SK-N-SH treated with all-trans-retinoic acid at 6 μM for 48 hours (cell line): ENCODE results near the gene HOXD8.

Experiments used
- ATAC-seq: fragments of 200-7000 bp; cut with Tn5 transposase; 3 replicates; pipeline ENCODE4 v1.9.1; 2020; ENCODE audit warnings: mild to moderate bottlenecking, moderate library complexity
- ARNTL ChIP-seq: fragments of 450-650 bp; formaldehyde crosslinking; IDR thresholded peaks from 2 replicates; pipeline ENCODE4 v1.5.0; 2020; ENCODE audit warnings: low read depth, mild to moderate bottlenecking, moderate library complexity, borderline replicate concordance
- BACH2 ChIP-seq: fragments of 250-450 bp; sonication (Bioruptor Pico); IDR thresholded peaks from 2 replicates; pipeline ENCODE4 v1.9.0; 2021; ENCODE audit warnings: mild to moderate bottlenecking, borderline replicate concordance
- CREB5 ChIP-seq: fragments of 250-450 bp; sonication (Bioruptor Pico); IDR thresholded peaks from 2 replicates; pipeline ENCODE4 v1.5.1; 2020; ENCODE audit warnings: low read depth, mild to moderate bottlenecking, moderate library complexity
- CSDC2 ChIP-seq: fragments of 250-450 bp; sonication (Bioruptor Pico); IDR thresholded peaks from 2 replicates; pipeline ENCODE4 v1.5.0; 2020; ENCODE audit warnings: mild to moderate bottlenecking, moderate library complexity
- ESRRG ChIP-seq: fragments of 250-450 bp; sonication (Bioruptor Pico); IDR thresholded peaks from 2 replicates; pipeline ENCODE4 v1.6.1; 2021; ENCODE audit warnings: mild to moderate bottlenecking
- OSR1 ChIP-seq: fragments of 250-450 bp; sonication (Bioruptor Pico); IDR thresholded peaks from 2 replicates; pipeline ENCODE4 v1.8.0; 2022; ENCODE audit warnings: moderate library complexity, mild to moderate bottlenecking, inconsistent platforms
- PPARA ChIP-seq: fragments of 250-450 bp; sonication (Bioruptor Pico); IDR thresholded peaks from 2 replicates; pipeline ENCODE4 v1.5.0; 2020; ENCODE audit warnings: mild to moderate bottlenecking, borderline replicate concordance
- SNAI2 ChIP-seq: fragments of 250-450 bp; sonication (Bioruptor Pico); IDR thresholded peaks from 2 replicates; pipeline ENCODE4 v1.5.0; 2020; ENCODE audit warnings: mild to moderate bottlenecking, moderate library complexity
- TCF4 ChIP-seq: fragments of 250-450 bp; sonication (Bioruptor Pico); IDR thresholded peaks from 2 replicates; pipeline ENCODE4 v1.8.0; 2021; ENCODE audit warnings: mild to moderate bottlenecking, moderate library complexity, borderline replicate concordance
- TOX ChIP-seq: fragments of 250-450 bp; sonication (Bioruptor Pico); IDR thresholded peaks from 2 replicates; pipeline ENCODE4 v1.8.0; 2021; ENCODE audit warnings: mild to moderate bottlenecking, moderate library complexity, borderline replicate concordance
- TSHZ2 ChIP-seq: fragments of 250-450 bp; sonication (Bioruptor Pico); IDR thresholded peaks from 2 replicates; pipeline ENCODE4 v1.5.0; 2020; ENCODE audit warnings: mild to moderate bottlenecking, moderate library complexity
- ZC3H10 ChIP-seq: fragments of 250-450 bp; sonication (Bioruptor Pico); IDR thresholded peaks from 2 replicates; pipeline ENCODE4 v1.5.1; 2021; ENCODE audit warnings: mild to moderate bottlenecking, moderate library complexity
- ZFP3 ChIP-seq: fragments of 250-450 bp; sonication (Bioruptor Pico); IDR thresholded peaks from 2 replicates; pipeline ENCODE4 v1.5.0; 2020; ENCODE audit warnings: mild to moderate bottlenecking, moderate library complexity
- ZFP30 ChIP-seq: fragments of 450-650 bp; formaldehyde crosslinking; IDR thresholded peaks from 2 replicates; pipeline ENCODE4 v1.5.0; 2022; ENCODE audit warnings: mild to moderate bottlenecking, moderate library complexity
- ZNF565 ChIP-seq: fragments of 450-650 bp; formaldehyde crosslinking; conservative IDR thresholded peaks from 2 replicates; pipeline ENCODE4 v1.5.0; 2020; ENCODE audit warnings: low read depth, mild to moderate bottlenecking, moderate library complexity
- ZNF70 ChIP-seq: fragments of 450-650 bp; formaldehyde crosslinking; IDR thresholded peaks from 2 replicates; pipeline ENCODE4 v1.5.0; 2020; ENCODE audit warnings: mild to moderate bottlenecking, moderate library complexity
- ZNF8 ChIP-seq: fragments of 450-650 bp; formaldehyde crosslinking; IDR thresholded peaks from 2 replicates; pipeline ENCODE4 v1.5.0; 2020; ENCODE audit warnings: mild to moderate bottlenecking, moderate library complexity
- TF ChIP-seq, protein P1 (sequence below): fragments of 250-450 bp; sonication (Bioruptor Pico); IDR thresholded peaks from 2 replicates; pipeline ENCODE4 v1.8.0; 2020; ENCODE audit warnings: mild to moderate bottlenecking, moderate library complexity, borderline replicate concordance
- TF ChIP-seq, protein P2 (sequence below): fragments of 250-450 bp; sonication (Bioruptor Pico); IDR thresholded peaks from 2 replicates; pipeline ENCODE4 v1.8.0; 2021; ENCODE audit warnings: low read depth, mild to moderate bottlenecking, moderate library complexity, borderline replicate concordance

The HOXD8 gene

GRCh38 chr2:176145085-176145969 lies 15.8 kb downstream of the HOXD8 start (continued):
- TF ChIP-seq, protein P1, sequence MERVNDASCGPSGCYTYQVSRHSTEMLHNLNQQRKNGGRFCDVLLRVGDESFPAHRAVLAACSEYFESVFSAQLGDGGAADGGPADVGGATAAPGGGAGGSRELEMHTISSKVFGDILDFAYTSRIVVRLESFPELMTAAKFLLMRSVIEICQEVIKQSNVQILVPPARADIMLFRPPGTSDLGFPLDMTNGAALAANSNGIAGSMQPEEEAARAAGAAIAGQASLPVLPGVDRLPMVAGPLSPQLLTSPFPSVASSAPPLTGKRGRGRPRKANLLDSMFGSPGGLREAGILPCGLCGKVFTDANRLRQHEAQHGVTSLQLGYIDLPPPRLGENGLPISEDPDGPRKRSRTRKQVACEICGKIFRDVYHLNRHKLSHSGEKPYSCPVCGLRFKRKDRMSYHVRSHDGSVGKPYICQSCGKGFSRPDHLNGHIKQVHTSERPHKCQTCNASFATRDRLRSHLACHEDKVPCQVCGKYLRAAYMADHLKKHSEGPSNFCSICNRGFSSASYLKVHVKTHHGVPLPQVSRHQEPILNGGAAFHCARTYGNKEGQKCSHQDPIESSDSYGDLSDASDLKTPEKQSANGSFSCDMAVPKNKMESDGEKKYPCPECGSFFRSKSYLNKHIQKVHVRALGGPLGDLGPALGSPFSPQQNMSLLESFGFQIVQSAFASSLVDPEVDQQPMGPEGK (CRISPR knock-in tag): no peak
- TF ChIP-seq ZFP3 (CRISPR knock-in tag): no peak
- TF ChIP-seq CSDC2 (CRISPR knock-in tag): no peak
- no peak for TF ChIP-seq ZNF8
- TF ChIP-seq BACH2 (CRISPR knock-in tag): no peak
- no peak for TF ChIP-seq CREB5 (CRISPR knock-in tag)

GRCh38 chr2:176146101-176146500 lies 16.6 kb downstream of the HOXD8 start:
- ATAC-seq: no peak
- TF ChIP-seq TOX (CRISPR knock-in tag) (no peak), ZNF70 (no peak), ZFP30 (CRISPR knock-in tag) (no peak), PPARA (CRISPR knock-in tag) (no peak), ZC3H10 (CRISPR knock-in tag) (no peak), TCF4 (CRISPR knock-in tag) (no peak), ARNTL (CRISPR knock-in tag) (no peak), ESRRG (CRISPR knock-in tag) (no peak), TSHZ2 (CRISPR knock-in tag) (no peak), SNAI2 (CRISPR knock-in tag) (no peak)

GRCh38 chr2:176146645-176147044 lies 17.1 kb downstream of the HOXD8 start:
- TF ChIP-seq ZNF565 (CRISPR knock-in tag) (no peak), ESRRG (CRISPR knock-in tag) (no peak), BACH2 (CRISPR knock-in tag) (no peak), TCF4 (CRISPR knock-in tag) (no peak), SNAI2 (CRISPR knock-in tag) (no peak), ZC3H10 (CRISPR knock-in tag) (no peak), ZNF70 (no peak), OSR1 (no peak), CREB5 (CRISPR knock-in tag) (no peak), ARNTL (CRISPR knock-in tag) (no peak), ZNF8 (no peak), PPARA (CRISPR knock-in tag) (no peak), CSDC2 (CRISPR knock-in tag) (no peak), ZFP30 (CRISPR knock-in tag) (no peak), TSHZ2 (CRISPR knock-in tag) (no peak)
- TF ChIP-seq, protein P2, sequence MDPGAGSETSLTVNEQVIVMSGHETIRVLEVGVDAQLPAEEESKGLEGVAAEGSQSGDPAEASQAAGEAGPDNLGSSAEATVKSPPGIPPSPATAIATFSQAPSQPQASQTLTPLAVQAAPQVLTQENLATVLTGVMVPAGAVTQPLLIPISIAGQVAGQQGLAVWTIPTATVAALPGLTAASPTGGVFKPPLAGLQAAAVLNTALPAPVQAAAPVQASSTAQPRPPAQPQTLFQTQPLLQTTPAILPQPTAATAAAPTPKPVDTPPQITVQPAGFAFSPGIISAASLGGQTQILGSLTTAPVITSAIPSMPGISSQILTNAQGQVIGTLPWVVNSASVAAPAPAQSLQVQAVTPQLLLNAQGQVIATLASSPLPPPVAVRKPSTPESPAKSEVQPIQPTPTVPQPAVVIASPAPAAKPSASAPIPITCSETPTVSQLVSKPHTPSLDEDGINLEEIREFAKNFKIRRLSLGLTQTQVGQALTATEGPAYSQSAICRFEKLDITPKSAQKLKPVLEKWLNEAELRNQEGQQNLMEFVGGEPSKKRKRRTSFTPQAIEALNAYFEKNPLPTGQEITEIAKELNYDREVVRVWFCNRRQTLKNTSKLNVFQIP (CRISPR knock-in tag): no peak
- TF ChIP-seq, protein P1 (CRISPR knock-in tag): no peak
- ATAC-seq: no peak
